K562 (cell line): ENCODE measurements around the gene LRP1. TPM values are rescaled to one million over a fixed set of nuclear protein-coding genes. Genes with fewer than 3 reads are reported as not detected.

Source experiments
- ATAC-seq: fragments of 200-7000 bp; cut with Tn5 transposase; 3 replicates; pipeline ENCODE4 v1.9.1; 2020; ENCODE audit warnings: moderate library complexity
- BruUV-seq: library from RNA; stranded (reverse); fragments of 400-500 nt; replicated peaks from 2 replicates; lab custom pipeline; 2021; lab: Mats Ljungman, UMichigan
- CTCF ChIA-PET: fragments of 300-600 bp; formaldehyde crosslinking; extraction: SDS; loops from one replicate; lab custom pipeline; 2021; ENCODE audit warnings: low intra/inter-chr PET ratio; lab: Yijun Ruan, JAX
- POLR2A ChIA-PET: fragments of 300-600, 350-650 bp; sonication (Branson Sonifier 250); formaldehyde crosslinking; extraction: SDS; loops from one replicate; lab custom pipeline; 2021; ENCODE audit warnings: antibody characterized with exemption, inconsistent platforms; lab: Yijun Ruan, JAX
- DNase-seq, 4 experiments: peaks; one replicate each; pipeline versions ENCODE4 v3.0.0 to v3.0.0-alpha.2; 2011 to 2018; ENCODE audit warnings: low spot score in 3 of 4, mixed read lengths in 3 of 4; ENCODE audit errors: extremely low read depth in 1 of 4
- FAIRE-seq: peaks from 2 replicates; lab custom pipeline; 2011; peaks lifted over from hg19 to GRCh38; lab: Jason Lieb, UNC
- H2AFZ ChIP-seq: 2 replicates; pipeline ENCODE4 v1.6.0; 2011; ENCODE audit warnings: low read depth, low read length, control low read depth, inconsistent platforms
- H3K27ac ChIP-seq: fragments of 200-600 bp; 3 replicates; pipeline ENCODE4 v1.8.0; 2011; ENCODE audit warnings: low read depth, mild to moderate bottlenecking, control low read depth, inconsistent platforms, low read length, moderate library complexity, mixed read lengths; ENCODE audit errors: extremely low read depth
- H3K27me3 ChIP-seq, 2 experiments: fragments of 300-600 bp in 1 of 2; 2 replicates in 1 of 2; 3 replicates in 1 of 2; pipeline versions ENCODE4 v1.6.0 to v1.8.0; 2011; ENCODE audit warnings: inconsistent platforms in 2 of 2, low read length in 2 of 2, mild to moderate bottlenecking in 1 of 2, mixed read lengths in 1 of 2, moderate library complexity in 1 of 2; ENCODE audit not compliant: control insufficient read depth in 2 of 2, insufficient read depth in 2 of 2
- H3K36me3 ChIP-seq: fragments of 300-600 bp; 3 replicates; pipeline ENCODE4 v1.8.0; 2011; ENCODE audit warnings: mild to moderate bottlenecking, low read length, inconsistent platforms; ENCODE audit not compliant: control insufficient read depth, insufficient read depth
- H3K4me1 ChIP-seq, 2 experiments: fragments of 200-600 bp in 1 of 2; replicated peaks in 1 of 2; 2 replicates in 1 of 2; 3 replicates in 1 of 2; pipeline versions ENCODE4 v1.5.1 to v1.8.0; 2011; ENCODE audit warnings: inconsistent platforms in 2 of 2, low read length in 2 of 2, mild to moderate bottlenecking in 1 of 2, mixed read lengths in 1 of 2, moderate library complexity in 1 of 2; ENCODE audit not compliant: control insufficient read depth in 2 of 2, insufficient read depth in 2 of 2
- H3K4me2 ChIP-seq: 2 replicates; pipeline ENCODE4 v1.6.1; 2011; ENCODE audit warnings: low read length, control low read depth, inconsistent platforms, mixed read lengths; ENCODE audit not compliant: insufficient read depth
- H3K4me3 ChIP-seq: fragments of 200-600 bp; sonication (generic), shearing (Covaris generic); 2 replicates; pipeline ENCODE4 v1.5.1; 2016; ENCODE audit warnings: control low read depth, inconsistent platforms
- H3K79me2 ChIP-seq: fragments of 200-600 bp; 3 replicates; pipeline ENCODE4 v1.8.0; 2011; ENCODE audit warnings: low read length, inconsistent platforms; ENCODE audit not compliant: control insufficient read depth, insufficient read depth
- H3K9ac ChIP-seq, 2 experiments: 2 replicates each; pipeline versions ENCODE4 v1.6.0 to v1.6.1; 2011; ENCODE audit warnings: low read depth in 2 of 2, low read length in 2 of 2, control low read depth in 1 of 2, inconsistent platforms in 1 of 2, mild to moderate bottlenecking in 1 of 2, mixed read lengths in 1 of 2; ENCODE audit not compliant: insufficient read depth in 1 of 2
- H3K9me1 ChIP-seq: one replicate; pipeline ENCODE4 v1.6.0; 2011; ENCODE audit warnings: inconsistent platforms, mild to moderate bottlenecking, low read length, moderate library complexity; ENCODE audit not compliant: control insufficient read depth, insufficient read depth
- H3K9me3 ChIP-seq: replicated peaks from 2 replicates; pipeline ENCODE4 v1.5.1; 2011; ENCODE audit warnings: low read depth, low read length, inconsistent platforms; ENCODE audit not compliant: control insufficient read depth, insufficient read depth
- H4K20me1 ChIP-seq: replicated peaks from 2 replicates; pipeline ENCODE4 v1.6.1; 2011; ENCODE audit warnings: low read length, inconsistent platforms, mixed read lengths; ENCODE audit not compliant: control insufficient read depth, insufficient read depth
- BRD4 ChIP-seq: fragments of 200-600 bp; sonication (generic); IDR thresholded peaks from 2 replicates; pipeline ENCODE4 v1.6.1; 2017; ENCODE audit warnings: inconsistent platforms
- CCNT2 ChIP-seq: IDR thresholded peaks from 2 replicates; pipeline ENCODE4 v1.6.1; 2011; ENCODE audit warnings: borderline replicate concordance, low read depth, mild to moderate bottlenecking, moderate library complexity, mixed read lengths, low read length; ENCODE audit not compliant: insufficient read length; ENCODE audit errors: extremely low read depth
- CHAMP1 ChIP-seq: fragments of 450-650 bp; IDR thresholded peaks from 2 replicates; pipeline ENCODE4 v1.6.1; 2016; ENCODE audit warnings: mild to moderate bottlenecking
- DLX4 ChIP-seq: fragments of 250-450 bp; sonication (Bioruptor Pico); IDR thresholded peaks from 2 replicates; pipeline ENCODE4 v1.6.1; 2021; ENCODE audit warnings: mild to moderate bottlenecking
- ETV6 ChIP-seq, 3 experiments: fragments of 150-350 bp in 1 of 3; sonication (generic) in 1 of 3; formaldehyde crosslinking in 1 of 3; IDR thresholded peaks; 2 replicates each; pipeline versions ENCODE4 v1.6.1 to v1.8.0; 2014 to 2022; ENCODE audit warnings: borderline replicate concordance in 2 of 3, low read depth in 2 of 3, antibody characterized with exemption in 1 of 3, low read length in 1 of 3, mild to moderate bottlenecking in 1 of 3, missing genetic modification reagents in 1 of 3
- FOXP1 ChIP-seq: sonication (generic); formaldehyde crosslinking; IDR thresholded peaks from 2 replicates; pipeline ENCODE4 v1.8.0; 2022; ENCODE audit warnings: mild to moderate bottlenecking, missing genetic modification reagents
- HNRNPL ChIP-seq: fragments of 200-400 bp; formaldehyde crosslinking; IDR thresholded peaks from 2 replicates; pipeline ENCODE4 v1.6.1; 2017; ENCODE audit warnings: low read depth, mild to moderate bottlenecking, low read length
- IRF1 ChIP-seq: sonication (generic); formaldehyde crosslinking; IDR thresholded peaks from 2 replicates; pipeline ENCODE4 v1.8.0; 2022; ENCODE audit warnings: missing genetic modification reagents, mild to moderate bottlenecking, borderline replicate concordance
- JUND ChIP-seq, 2 experiments: IDR thresholded peaks; 2 replicates in 1 of 2; 3 replicates in 1 of 2; pipeline ENCODE4 v1.6.1; 2011; ENCODE audit warnings: borderline replicate concordance in 2 of 2, low read depth in 2 of 2, low read length in 2 of 2, improper control_type of control experiment in 1 of 2, missing biosample characterization in 1 of 2, missing genetic modification characterization in 1 of 2, missing genetic modification reagents in 1 of 2
- NFXL1 ChIP-seq: fragments of 450-650 bp; formaldehyde crosslinking; IDR thresholded peaks from 2 replicates; pipeline ENCODE4 v1.4.0; 2021; ENCODE audit warnings: mild to moderate bottlenecking
- POLR3G ChIP-seq: IDR thresholded peaks from 2 replicates; pipeline ENCODE4 v1.6.1; 2011; ENCODE audit not compliant: insufficient read length, insufficient replicate concordance; ENCODE audit errors: extremely low read depth
- RHOXF2B ChIP-seq: fragments of 250-450 bp; sonication (Bioruptor Pico); conservative IDR thresholded peaks from 2 replicates; pipeline ENCODE4 v1.5.1; 2021
- SP1 ChIP-seq: sonication (generic); formaldehyde crosslinking; IDR thresholded peaks from 2 replicates; pipeline ENCODE4 v1.8.1; 2022; ENCODE audit warnings: mild to moderate bottlenecking, missing genetic modification reagents
- WGBS: fragments of 100-300 bp; shearing (Covaris generic); methylation state at CpG from one replicate; pipeline ENCODE4 v1.1.6; 2016; ENCODE audit warnings: low coverage, mixed read lengths; ENCODE audit not compliant: insufficient coverage; ENCODE audit errors: missing lambda C conversion rate; 5-methylcytosine and 5-hydroxymethylcytosine counted together
- in situ Hi-C: fragments of 300-500 bp; cut with MboI; formaldehyde crosslinking; loops from 4 replicates; pipeline ENCODE4 v1.15.0; 2018; ENCODE audit warnings: inconsistent platforms, mixed read lengths
- intact Hi-C: fragments of 100-400 bp; cut with micrococcal nuclease; formaldehyde crosslinking; loops from 2 replicates; pipeline ENCODE4 v1.14.2; 2022
- polyA plus RNA-seq, 8 experiments: library from polyadenylated mRNA; depleted of rRNA in 4 of 8; stranded (reverse) in 5 of 8; unstranded in 3 of 8; fragments of >200 nt; fragmentation: Nextera tagmentation in 2 of 8; fragmentation: Illumina TruSeq in 1 of 8; extraction: Ambion mirVana in 2 of 8; extraction: Trizol in 1 of 8; gene quantifications; 2 replicates each; pipeline versions ENCODE4 v1.2.1 to v1.2.3, GENCODE V29; 2011 to 2014; ENCODE audit warnings: inconsistent platforms in 1 of 8, missing spikeins in 1 of 8
- total RNA-seq, 7 experiments: library from RNA; depleted of rRNA in 6 of 7; stranded (reverse); fragments of >200 nt in 6 of 7; fragmentation: Illumina TruSeq in 2 of 7; extraction: Trizol in 2 of 7; gene quantifications; 2 replicates each; pipeline versions ENCODE4 v1.2.1 to v1.2.3, GENCODE V29; 2011 to 2021; ENCODE audit warnings: low replicate concordance in 1 of 7

Gene LRP1
- total and polyA plus RNA-seq, 9 of the 15 experiments (the other 6 are each of a cell fraction or from before 2014, with no cell fraction given): 0.04 to 0.64 (median 0.19) TPM; not detected in 2

- no TSS peak for BruUV-seq
- no peaks in the 10 kb centered on the region for H3K36me3 ChIP-seq
- H4K20me1 ChIP-seq: peaks cover 13% of the 10 kb centered on the region; the same call in 1 of the 2 replicates
- no peaks in the 10 kb centered on the region for H3K9me3 ChIP-seq
- no peak overlapping the region for H3K27ac ChIP-seq
- peaks cover 9 to 41% of the 10 kb centered on the region in 2 experiments; a peak in 4 of 5 replicates for H3K4me1 ChIP-seq
- H2AFZ ChIP-seq: no peak overlapping the region
- no peak for DNase-seq
- no peak overlapping the region; a peak in 1 of 4 replicates for H3K9ac ChIP-seq
- TF ChIP-seq JUND (IDR thresholded peaks at IDR 0.05; ENCODE audit: borderline replicate concordance, low read depth, low read length) (no peak), JUND (tag; IDR thresholded peaks at IDR 0.05; ENCODE audit: borderline replicate concordance, low read depth, low read length) (no peak), NFXL1 (CRISPR knock-in tag) (no peak), SP1 (no peak), HNRNPL (no peak), RHOXF2B (CRISPR knock-in tag) (no peak), IRF1 (CRISPR knock-in tag) (no peak), POLR3G (no peak), DLX4 (CRISPR knock-in tag) (no peak), ETV6 (IDR thresholded peaks at IDR 0.05; ENCODE audit: borderline replicate concordance in 1 of 2, low read depth in 2 of 2, low read length in 1 of 2) (no peak), ETV6 (CRISPR knock-in tag; IDR thresholded peaks at IDR 0.05; ENCODE audit: borderline replicate concordance) (no peak), CCNT2 (no peak), CHAMP1 (no peak), BRD4 (no peak), FOXP1 (CRISPR knock-in tag) (no peak)
- TF ChIP-seq, all 486 proteins: peak for 0
- ChIA-PET CTCF (interaction anchor here (0.6 kb wide), 1 partner anchor 33 kb away, joined by 3 read pairs; no protein-coding TSS in a partner anchor), POLR2A (interaction anchor here (0.8 kb wide), 1 partner anchor 8 kb away, joined by 4 read pairs; no protein-coding TSS in a partner anchor)
- no peaks in the 10 kb centered on the region for H3K79me2 ChIP-seq
- no peak overlapping the region for H3K4me3 ChIP-seq
- intact Hi-C loops (no loop called here), in situ Hi-C loops (no loop called here)
- no peaks in the 10 kb centered on the region for H3K9me1 ChIP-seq
- ATAC-seq (no peak), FAIRE-seq (no peak)
- WGBS: 6% methylated on average over 2 of the region's 4 CpGs
- H3K27me3 ChIP-seq: peaks cover 0 to 49% of the 10 kb centered on the region in 2 experiments; a peak in 3 of 5 replicates
- H3K4me2 ChIP-seq: no peak overlapping the region
Observed at GRCh38 chr12:57171668-57172067, 43.4 kb downstream of the LRP1 start.
